Muscle layer of duodenum (tissue), 2 donors: ENCODE data around the gene PON3.

Experiments used
- H3K27ac ChIP-seq: one replicate; pipeline ENCODE4 v1.7.0; 2013; ENCODE audit warnings: mild to moderate bottlenecking, low read length
- H3K27me3 ChIP-seq: one replicate; pipeline ENCODE4 v1.7.0; 2013; ENCODE audit warnings: low read depth, mild to moderate bottlenecking, control low read depth, low read length
- H3K36me3 ChIP-seq, 2 donors: one replicate each; pipeline ENCODE4 v1.7.0; 2013; ENCODE audit warnings: low read length in 2 of 2, control low read depth in 1 of 2, mild to moderate bottlenecking in 1 of 2; ENCODE audit not compliant: insufficient read depth in 2 of 2, control insufficient read depth in 1 of 2
- H3K4me1 ChIP-seq, 2 donors: one replicate each; pipeline ENCODE4 v1.7.0; 2013; ENCODE audit warnings: low read length in 2 of 2, mild to moderate bottlenecking in 2 of 2, control low read depth in 1 of 2, moderate library complexity in 1 of 2; ENCODE audit not compliant: insufficient read depth in 2 of 2, control insufficient read depth in 1 of 2
- H3K4me3 ChIP-seq, 2 donors: one replicate each; pipeline ENCODE4 v1.7.0; 2013; ENCODE audit warnings: low read length in 2 of 2, low read depth in 1 of 2, mild to moderate bottlenecking in 1 of 2
- H3K9me3 ChIP-seq, 2 donors: one replicate each; pipeline ENCODE4 v1.7.0; 2013; ENCODE audit warnings: low read length in 2 of 2, control low read depth in 1 of 2, mild to moderate bottlenecking in 1 of 2; ENCODE audit not compliant: control insufficient read depth in 1 of 2
- donor health status: healthy.

Gene PON3

GRCh38 chr7:95335093-95335492, 61.1 kb downstream of the PON3 start:
- no peak overlapping the region for H3K27ac ChIP-seq
- H3K9me3 ChIP-seq: no peaks in the 10 kb centered on the region
- peaks cover 0 to 3% of the 10 kb centered on the region in 2 donors for H3K4me1 ChIP-seq
- no peaks in the 10 kb centered on the region for H3K36me3 ChIP-seq
- no peak overlapping the region for H3K4me3 ChIP-seq
- no peaks in the 10 kb centered on the region for H3K27me3 ChIP-seq

- Histone ChIP-seq H3K27me3 (no peaks in the 10 kb centered on the region), H3K9me3 (no peaks in the 10 kb centered on the region), H3K27ac (no peak overlapping the region), H3K36me3 (no peaks in the 10 kb centered on the region), H3K4me1 (peaks cover 0 to 3% of the 10 kb centered on the region in 2 donors), H3K4me3 (no peak overlapping the region)
Measured at GRCh38 chr7:95334447-95334846, 61.7 kb downstream of the PON3 start.

- Histone ChIP-seq H3K27ac (no peak overlapping the region), H3K36me3 (no peaks in the 10 kb centered on the region), H3K4me1 (peaks cover 0 to 3% of the 10 kb centered on the region in 2 donors), H3K9me3 (no peaks in the 10 kb centered on the region), H3K4me3 (peak overlapping the region; percentile 54 to 55), H3K27me3 (no peaks in the 10 kb centered on the region)
Measured at GRCh38 chr7:95330961-95331337, 65.2 kb downstream of the PON3 start.

- H3K4me1 ChIP-seq: peaks cover 0 to 3% of the 10 kb centered on the region in 2 donors
- H3K9me3 ChIP-seq: no peaks in the 10 kb centered on the region
- H3K36me3 ChIP-seq: no peaks in the 10 kb centered on the region
- H3K27ac ChIP-seq: no peak overlapping the region
- no peaks in the 10 kb centered on the region for H3K27me3 ChIP-seq
- H3K4me3 ChIP-seq: peak overlapping the region; percentile 54 to 55
Measured at GRCh38 chr7:95330204-95330960, 65.8 kb downstream of the PON3 start.

GRCh38 chr7:95327356-95327755, 68.8 kb downstream of the PON3 start:
- Histone ChIP-seq H3K4me3 (no peak overlapping the region), H3K4me1 (peaks cover 0 to 3% of the 10 kb centered on the region in 2 donors), H3K9me3 (no peaks in the 10 kb centered on the region), H3K27me3 (no peaks in the 10 kb centered on the region), H3K36me3 (no peaks in the 10 kb centered on the region), H3K27ac (no peak overlapping the region)

GRCh38 chr7:95324431-95324830, 71.7 kb downstream of the PON3 start, which contains the start of gene PON1:
TSS of gene PON1 (minus strand) at chr7:95324532. CDS start at chr7:95324475, 57 bp downstream.
- Histone ChIP-seq H3K4me1 (no peaks in the 10 kb centered on the region), H3K4me3 (no peak within 1 kb of the TSS), H3K36me3 (no peaks in the 10 kb centered on the region), H3K27ac (no peak within 1 kb of the TSS), H3K9me3 (no peaks in the 10 kb centered on the region), H3K27me3 (no peaks in the 10 kb centered on the region)

GRCh38 chr7:95323410-95324129, 72.6 kb downstream of the PON3 start:
- no peaks in the 10 kb centered on the region for H3K36me3 ChIP-seq
- no peak overlapping the region for H3K27ac ChIP-seq
- H3K4me3 ChIP-seq: no peak overlapping the region
- no peaks in the 10 kb centered on the region for H3K27me3 ChIP-seq
- no peaks in the 10 kb centered on the region for H3K4me1 ChIP-seq
- no peaks in the 10 kb centered on the region for H3K9me3 ChIP-seq

GRCh38 chr7:95322854-95323253, 73.3 kb downstream of the PON3 start:
- Histone ChIP-seq H3K27ac (no peak overlapping the region), H3K27me3 (no peaks in the 10 kb centered on the region), H3K4me3 (no peak overlapping the region), H3K4me1 (no peaks in the 10 kb centered on the region), H3K36me3 (no peaks in the 10 kb centered on the region), H3K9me3 (no peaks in the 10 kb centered on the region)

- Histone ChIP-seq H3K4me1 (no peaks in the 10 kb centered on the region), H3K27me3 (no peaks in the 10 kb centered on the region), H3K4me3 (no peak overlapping the region), H3K36me3 (no peaks in the 10 kb centered on the region), H3K9me3 (no peaks in the 10 kb centered on the region), H3K27ac (no peak overlapping the region)
Measured at GRCh38 chr7:95322396-95322795, 73.8 kb downstream of the PON3 start.

- Histone ChIP-seq H3K27ac (no peak overlapping the region), H3K27me3 (no peaks in the 10 kb centered on the region), H3K4me3 (no peak overlapping the region), H3K4me1 (no peaks in the 10 kb centered on the region), H3K9me3 (no peaks in the 10 kb centered on the region), H3K36me3 (no peaks in the 10 kb centered on the region)
Measured at GRCh38 chr7:95321720-95322119, 74.5 kb downstream of the PON3 start.

- H3K27ac ChIP-seq: no peak overlapping the region
- H3K4me3 ChIP-seq: no peak overlapping the region
- no peaks in the 10 kb centered on the region for H3K27me3 ChIP-seq
- H3K36me3 ChIP-seq: no peaks in the 10 kb centered on the region
- no peaks in the 10 kb centered on the region for H3K9me3 ChIP-seq
- no peaks in the 10 kb centered on the region for H3K4me1 ChIP-seq
Measured at GRCh38 chr7:95320651-95321050, 75.5 kb downstream of the PON3 start.
